H9 (cell line): ENCODE data around the gene DSCAM. TPM values are rescaled to one million over a fixed set of nuclear protein-coding genes. Genes with fewer than 3 reads are reported as not detected.

Source experiments
- DNase-seq: peaks from one replicate; pipeline ENCODE4 v3.0.0-alpha.2; 2017
- H2AFZ ChIP-seq: one replicate; pipeline ENCODE4 v1.6.1; 2013; ENCODE audit warnings: mild to moderate bottlenecking, low read length, control low read depth, moderate library complexity
- H2AK5ac ChIP-seq: 2 replicates; pipeline ENCODE4 v1.6.1; 2013; ENCODE audit warnings: low read length, control low read depth, mixed read lengths; ENCODE audit not compliant: insufficient read length
- H2BK120ac ChIP-seq: one replicate; pipeline ENCODE4 v1.6.1; 2013; ENCODE audit warnings: low read depth, mild to moderate bottlenecking, low read length, control low read depth, inconsistent platforms; ENCODE audit not compliant: poor library complexity, severe bottlenecking
- H2BK12ac ChIP-seq: 2 replicates; pipeline ENCODE4 v1.6.1; 2013; ENCODE audit warnings: low read length, control low read depth, mixed read lengths, low read depth; ENCODE audit not compliant: insufficient read length
- H2BK15ac ChIP-seq: 2 replicates; pipeline ENCODE4 v1.6.1; 2013; ENCODE audit warnings: low read depth, low read length, control low read depth
- H2BK20ac ChIP-seq: one replicate; pipeline ENCODE4 v1.6.1; 2013; ENCODE audit warnings: low read depth, mild to moderate bottlenecking, low read length, control low read depth, inconsistent platforms; ENCODE audit not compliant: poor library complexity, severe bottlenecking
- H2BK5ac ChIP-seq: 2 replicates; pipeline ENCODE4 v1.6.1; 2013; ENCODE audit warnings: low read length, control low read depth, mixed read lengths; ENCODE audit not compliant: insufficient read length
- H3K14ac ChIP-seq: 2 replicates; pipeline ENCODE4 v1.6.1; 2013; ENCODE audit warnings: low read length, control low read depth; ENCODE audit not compliant: insufficient read depth
- H3K18ac ChIP-seq: 2 replicates; pipeline ENCODE4 v1.6.1; 2013; ENCODE audit warnings: low read depth, mild to moderate bottlenecking, mixed read lengths, low read length, control low read depth; ENCODE audit not compliant: insufficient read length
- H3K23ac ChIP-seq: 2 replicates; pipeline ENCODE4 v1.6.1; 2013; ENCODE audit warnings: low read length, control low read depth, mixed read lengths, low read depth; ENCODE audit not compliant: insufficient read length
- H3K23me2 ChIP-seq: 2 replicates; pipeline ENCODE4 v1.6.1; 2013; ENCODE audit warnings: low read depth, mild to moderate bottlenecking, mixed read lengths, low read length, control low read depth; ENCODE audit not compliant: insufficient read length, poor library complexity, severe bottlenecking
- H3K27ac ChIP-seq: 2 replicates; pipeline ENCODE4 v1.5.1; 2013; ENCODE audit warnings: low read length, control low read depth, mixed read lengths, low read depth; ENCODE audit not compliant: insufficient read length
- H3K27me3 ChIP-seq: 2 replicates; pipeline ENCODE4 v1.6.1; 2013; ENCODE audit warnings: low read length, control low read depth, inconsistent platforms; ENCODE audit not compliant: insufficient read depth
- H3K4ac ChIP-seq: 2 replicates; pipeline ENCODE4 v1.6.1; 2013; ENCODE audit warnings: low read depth, mild to moderate bottlenecking, control low read depth, inconsistent platforms, low read length, moderate library complexity
- H3K4me1 ChIP-seq: 2 replicates; pipeline ENCODE4 v1.6.1; 2013; ENCODE audit warnings: low read length, control low read depth, inconsistent platforms; ENCODE audit not compliant: insufficient read depth
- H3K4me2 ChIP-seq: 2 replicates; pipeline ENCODE4 v1.6.1; 2013; ENCODE audit warnings: low read length, control low read depth, mixed read lengths; ENCODE audit not compliant: insufficient read length, insufficient read depth
- H3K56ac ChIP-seq: 2 replicates; pipeline ENCODE4 v1.6.1; 2013; ENCODE audit warnings: low read depth, mild to moderate bottlenecking, mixed read lengths, low read length, control low read depth; ENCODE audit not compliant: insufficient read length
- H3K79me1 ChIP-seq: 2 replicates; pipeline ENCODE4 v1.6.1; 2013; ENCODE audit warnings: low read depth, mild to moderate bottlenecking, moderate library complexity, low read length, control low read depth, inconsistent platforms; ENCODE audit not compliant: insufficient read depth, poor library complexity, severe bottlenecking
- H3K79me2 ChIP-seq: 2 replicates; pipeline ENCODE4 v1.6.1; 2013; ENCODE audit warnings: low read length, control low read depth, inconsistent platforms; ENCODE audit not compliant: insufficient read depth
- H3K9ac ChIP-seq: 2 replicates; pipeline ENCODE4 v1.6.1; 2013; ENCODE audit warnings: low read length, control low read depth, mixed read lengths; ENCODE audit not compliant: insufficient read length; ENCODE audit errors: extremely low read depth
- H3K9me3 ChIP-seq: one replicate; pipeline ENCODE4 v1.6.1; 2013; ENCODE audit warnings: low read depth, low read length, inconsistent platforms; ENCODE audit not compliant: control insufficient read depth
- H3T11ph ChIP-seq: one replicate; pipeline ENCODE4 v1.6.1; 2013; ENCODE audit warnings: mild to moderate bottlenecking, low read length, control low read depth, inconsistent platforms
- H4K20me1 ChIP-seq: one replicate; pipeline ENCODE4 v1.6.1; 2013; ENCODE audit not compliant: control insufficient read depth, insufficient read length, insufficient read depth
- H4K5ac ChIP-seq: 2 replicates; pipeline ENCODE4 v1.6.1; 2013; ENCODE audit warnings: low read depth, mild to moderate bottlenecking, mixed read lengths, low read length, control low read depth; ENCODE audit not compliant: insufficient read length
- H4K8ac ChIP-seq: replicated peaks from 2 replicates; pipeline ENCODE4 v1.6.1; 2013; ENCODE audit warnings: low read length, control low read depth, mixed read lengths, low read depth; ENCODE audit not compliant: insufficient read length
- H4K91ac ChIP-seq: 2 replicates; pipeline ENCODE4 v1.6.1; 2013; ENCODE audit warnings: low read depth, mild to moderate bottlenecking, moderate library complexity, mixed read lengths, low read length, control low read depth; ENCODE audit not compliant: insufficient read length
- H3K27ac Mint-ChIP-seq, 3 experiments: 2 replicates in 2 of 3; 3 replicates in 1 of 3; pipeline ENCODE4 v1.8.0; 2020 to 2021; ENCODE audit warnings: mixed read lengths in 3 of 3, mild to moderate bottlenecking in 1 of 3, moderate library complexity in 1 of 3
- H3K27me3 Mint-ChIP-seq: 2 replicates; pipeline ENCODE4 v1.8.0; 2021; ENCODE audit warnings: low read depth, mild to moderate bottlenecking, moderate library complexity, mixed read lengths
- H3K36me3 Mint-ChIP-seq, 3 experiments: 2 replicates in 2 of 3; 3 replicates in 1 of 3; pipeline ENCODE4 v1.8.0; 2020 to 2021; ENCODE audit warnings: low read depth in 3 of 3, mixed read lengths in 3 of 3; ENCODE audit not compliant: insufficient read depth in 1 of 3
- H3K4me1 Mint-ChIP-seq, 2 experiments: 2 replicates each; pipeline ENCODE4 v1.8.0; 2020; ENCODE audit warnings: mixed read lengths in 2 of 2
- H3K4me3 Mint-ChIP-seq, 2 experiments: 2 replicates in 1 of 2; 3 replicates in 1 of 2; pipeline ENCODE4 v1.8.0; 2020 to 2021; ENCODE audit warnings: mild to moderate bottlenecking in 2 of 2, mixed read lengths in 2 of 2, moderate library complexity in 1 of 2
- H3K9me3 Mint-ChIP-seq, 2 experiments: 2 replicates in 1 of 2; 3 replicates in 1 of 2; pipeline ENCODE4 v1.8.0; 2020; ENCODE audit warnings: mild to moderate bottlenecking in 2 of 2, mixed read lengths in 2 of 2, moderate library complexity in 1 of 2
- CTCF ChIP-seq: fragments of 200-600 bp; sonication (generic); conservative IDR thresholded peaks from 3 replicates; pipeline ENCODE4 v1.8.0; 2021; ENCODE audit warnings: antibody characterized with exemption, mild to moderate bottlenecking
- WGBS: extraction: QIAGEN DNeasy Blood & Tissue Kit; methylation state at CpG from one replicate; pipeline ENCODE4 v1.1.7; 2013; ENCODE audit warnings: missing lambda C conversion rate, low lambda C conversion rate, mixed read lengths; ENCODE audit not compliant: insufficient read length; ENCODE audit errors: extremely low coverage; 5-methylcytosine and 5-hydroxymethylcytosine counted together
- total RNA-seq: library from RNA; stranded (reverse); gene quantifications from 2 replicates; pipeline ENCODE4 v1.2.1, GENCODE V29; 2021

DSCAM gene
- total RNA-seq, 1 experiment from 2014 or later: 0.17 TPM

GRCh38 chr21:40270047-40270446 is 576.9 kb downstream of the DSCAM start:
- no CpG with 5 or more reads among the region's 4 CpGs for WGBS
- no peak overlapping the region for H2AK5ac ChIP-seq
- H3K4me1 ChIP-seq: peaks cover 3% of the 10 kb centered on the region; the same call in 1 of the 2 replicates
- H3K79me1 ChIP-seq: no peaks in the 10 kb centered on the region
- H3K4ac ChIP-seq: no peak overlapping the region
- H3K36me3 Mint-ChIP-seq: no peaks in the 10 kb centered on the region
- H3K18ac ChIP-seq: no peak overlapping the region
- no peak overlapping the region for H3K4me2 ChIP-seq
- H3T11ph ChIP-seq: no peak overlapping the region
- no peak overlapping the region for H4K5ac ChIP-seq
- H3K56ac ChIP-seq: no peak overlapping the region
- no peak overlapping the region for H4K8ac ChIP-seq
- no peak overlapping the region for H3K23ac ChIP-seq
- H3K9me3 Mint-ChIP-seq: no peaks in the 10 kb centered on the region
- no peak overlapping the region for H2BK15ac ChIP-seq
- H3K4me3 Mint-ChIP-seq: no peak overlapping the region
- DNase-seq: no peak
- no peak for TF ChIP-seq CTCF
- no peaks in the 10 kb centered on the region for H3K27me3 ChIP-seq
- H3K79me2 ChIP-seq: no peaks in the 10 kb centered on the region
- H4K20me1 ChIP-seq: no peaks in the 10 kb centered on the region
- no peak overlapping the region for H3K14ac ChIP-seq
- no peaks in the 10 kb centered on the region for H3K9me3 ChIP-seq
- H4K91ac ChIP-seq: no peak overlapping the region
- no peaks in the 10 kb centered on the region for H3K23me2 ChIP-seq
- no peak overlapping the region for H3K9ac ChIP-seq
- H3K27me3 Mint-ChIP-seq: no peaks in the 10 kb centered on the region; the same call in 1 of the 2 replicates
- H3K27ac Mint-ChIP-seq: no peak overlapping the region
- no peak overlapping the region for H2BK5ac ChIP-seq
- no peak overlapping the region for H2BK12ac ChIP-seq
- H2BK120ac ChIP-seq: no peak overlapping the region
- no peak overlapping the region for H3K27ac ChIP-seq
- H2AFZ ChIP-seq: no peak overlapping the region
- no peak overlapping the region for H2BK20ac ChIP-seq
- H3K4me1 Mint-ChIP-seq: peaks cover 25% of the 10 kb centered on the region in 2 experiments
